AG08396 (cell line): ENCODE results near the gene OR4M2.
"Not testable (repeated sequence)": the region's sequence is repeated elsewhere in the genome, so short reads cannot be mapped to it uniquely, and the experiment has no call there.

ENCODE experiments used
- DNase-seq: peaks from one replicate; pipeline ENCODE4 v3.0.0; 2012; ENCODE audit warnings: low spot score, mixed read lengths

The OR4M2 gene

GRCh38 chr15:22080227-22080626 is at the start of gene OR4M2:
OR4M2 (plus strand) TSS chr15:22080527; CDS start chr15:22080625, 98 bp downstream.
- DNase-seq, result not testable (repeated sequence)

GRCh38 chr15:22069267-22069666 is 11.1 kb upstream of the OR4M2 start:
- DNase-seq, result not testable (repeated sequence)

GRCh38 chr15:22081386-22081785 is 1.1 kb downstream of the OR4M2 start:
- not testable (repeated sequence) for DNase-seq

GRCh38 chr15:22098616-22099253 is 18.4 kb downstream of the OR4M2 start:
- DNase-seq, result not testable (repeated sequence)

- DNase-seq, result not testable (repeated sequence)
These were observed 19.1 kb downstream of the OR4M2 start for GRCh38 chr15:22099289-22099891.

- DNase-seq, result not testable (repeated sequence)
These were observed 41.7 kb downstream of the OR4M2 start for GRCh38 chr15:22122033-22122432.
